ENCODE data around the gene ACTR3C.
"Not testable (repeated sequence)": the region's sequence is repeated elsewhere in the genome, so short reads cannot be mapped to it uniquely, and the experiment has no call there.

ACTR3C gene

DNA sequence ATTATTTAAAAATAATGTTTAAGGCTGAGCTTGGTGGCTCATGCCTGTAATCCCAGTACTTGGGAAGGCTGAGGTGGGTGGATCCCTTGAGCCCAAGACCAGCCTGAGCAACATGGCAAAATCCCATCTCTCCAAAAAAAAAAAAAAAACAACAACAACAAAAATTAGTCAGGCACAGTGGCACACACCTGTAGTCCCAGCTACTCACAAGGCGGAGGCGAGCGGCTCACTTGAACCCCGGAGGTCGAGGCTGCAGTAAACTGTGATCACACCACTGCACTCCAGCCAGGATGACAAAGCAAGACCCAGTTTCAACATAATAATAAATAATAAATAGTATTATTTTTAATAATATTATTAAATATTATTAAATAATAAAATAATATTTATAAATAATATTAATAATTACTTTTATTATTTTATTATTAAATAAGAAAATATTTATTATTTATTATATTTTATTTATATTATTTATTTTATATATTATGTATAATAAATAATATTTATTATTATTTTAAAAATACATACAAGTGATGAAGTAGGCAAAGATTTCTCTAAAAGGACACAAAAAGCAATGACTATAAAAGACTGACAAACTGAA lies 8.6 kb downstream of the ACTR3C start:
- Histone ChIP-seq H3K27ac (no peak overlapping the region), H3K27me3 (no peaks in the 10 kb centered on the region), H3K36me3 (no peaks in the 10 kb centered on the region), H3K4me3 (no peak overlapping the region), H3K4me1 (no peaks in the 10 kb centered on the region), H3K9me3 (no peaks in the 10 kb centered on the region)
- intact Hi-C loops (cut with DNase I; ENCODE audit: low total_unique reads): no loop called here
- no peak for DNase-seq
- TF ChIP-seq, protein P1, sequence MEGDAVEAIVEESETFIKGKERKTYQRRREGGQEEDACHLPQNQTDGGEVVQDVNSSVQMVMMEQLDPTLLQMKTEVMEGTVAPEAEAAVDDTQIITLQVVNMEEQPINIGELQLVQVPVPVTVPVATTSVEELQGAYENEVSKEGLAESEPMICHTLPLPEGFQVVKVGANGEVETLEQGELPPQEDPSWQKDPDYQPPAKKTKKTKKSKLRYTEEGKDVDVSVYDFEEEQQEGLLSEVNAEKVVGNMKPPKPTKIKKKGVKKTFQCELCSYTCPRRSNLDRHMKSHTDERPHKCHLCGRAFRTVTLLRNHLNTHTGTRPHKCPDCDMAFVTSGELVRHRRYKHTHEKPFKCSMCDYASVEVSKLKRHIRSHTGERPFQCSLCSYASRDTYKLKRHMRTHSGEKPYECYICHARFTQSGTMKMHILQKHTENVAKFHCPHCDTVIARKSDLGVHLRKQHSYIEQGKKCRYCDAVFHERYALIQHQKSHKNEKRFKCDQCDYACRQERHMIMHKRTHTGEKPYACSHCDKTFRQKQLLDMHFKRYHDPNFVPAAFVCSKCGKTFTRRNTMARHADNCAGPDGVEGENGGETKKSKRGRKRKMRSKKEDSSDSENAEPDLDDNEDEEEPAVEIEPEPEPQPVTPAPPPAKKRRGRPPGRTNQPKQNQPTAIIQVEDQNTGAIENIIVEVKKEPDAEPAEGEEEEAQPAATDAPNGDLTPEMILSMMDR (IDR thresholded peaks at IDR 0.05): no peak

DNA sequence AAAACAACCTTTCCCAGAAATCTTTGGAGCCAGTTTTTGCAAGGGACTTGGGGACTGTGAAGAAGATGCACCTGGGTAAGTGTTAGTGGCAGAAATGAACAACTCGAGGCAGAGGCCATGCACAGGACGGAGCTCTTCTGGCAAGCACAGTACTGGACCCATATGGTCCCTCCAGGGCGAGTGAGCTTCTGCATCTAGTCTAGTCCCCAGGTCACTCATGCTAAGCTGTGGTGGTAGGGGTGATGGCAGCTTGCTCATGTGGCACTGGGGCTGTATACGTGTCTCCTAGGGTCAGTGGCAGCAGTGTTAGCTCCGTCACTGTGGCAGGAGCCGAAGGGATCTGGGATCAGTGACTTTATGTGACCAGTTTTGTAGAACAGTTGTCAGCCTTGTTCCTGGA lies 9.5 kb downstream of the ACTR3C start:
- TF ChIP-seq, protein P1 (IDR thresholded peaks at IDR 0.05): no peak
- no peak for DNase-seq
- Histone ChIP-seq H3K4me1 (no peaks in the 10 kb centered on the region), H3K27ac (no peak overlapping the region), H3K4me3 (no peak overlapping the region), H3K36me3 (no peaks in the 10 kb centered on the region), H3K9me3 (no peaks in the 10 kb centered on the region), H3K27me3 (no peaks in the 10 kb centered on the region)
- intact Hi-C loops (cut with DNase I; ENCODE audit: low total_unique reads): no loop called here

DNA sequence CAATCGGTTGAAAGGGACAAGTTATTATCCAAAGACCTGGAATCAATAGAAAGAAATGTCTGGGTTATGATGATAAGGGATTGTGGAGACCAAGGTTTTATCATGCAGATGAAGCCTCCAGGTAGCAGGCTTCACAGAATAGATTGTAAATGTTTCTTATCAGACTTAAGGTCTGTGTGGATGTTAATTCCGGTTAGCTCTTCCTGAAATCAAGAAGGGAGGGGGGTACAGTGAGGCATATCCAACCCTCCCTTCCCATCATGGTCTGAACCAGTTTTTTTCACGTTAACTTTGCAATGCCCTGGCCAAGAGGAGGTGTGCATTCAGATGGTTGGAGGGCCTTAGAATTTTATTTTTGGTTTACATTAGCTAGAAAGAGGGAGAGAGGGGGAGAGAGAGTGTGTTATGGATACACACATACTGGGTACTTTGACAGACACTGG lies 10.0 kb downstream of the ACTR3C start:
- no peak for DNase-seq
- no peaks in the 10 kb centered on the region for H3K4me1 ChIP-seq
- no peaks in the 10 kb centered on the region for H3K27me3 ChIP-seq
- intact Hi-C loops (cut with DNase I; ENCODE audit: low total_unique reads): no loop called here
- H3K4me3 ChIP-seq: no peak overlapping the region
- TF ChIP-seq, protein P1 (IDR thresholded peaks at IDR 0.05): no peak
- H3K27ac ChIP-seq: no peak overlapping the region
- no peaks in the 10 kb centered on the region for H3K36me3 ChIP-seq
- no peaks in the 10 kb centered on the region for H3K9me3 ChIP-seq

DNA sequence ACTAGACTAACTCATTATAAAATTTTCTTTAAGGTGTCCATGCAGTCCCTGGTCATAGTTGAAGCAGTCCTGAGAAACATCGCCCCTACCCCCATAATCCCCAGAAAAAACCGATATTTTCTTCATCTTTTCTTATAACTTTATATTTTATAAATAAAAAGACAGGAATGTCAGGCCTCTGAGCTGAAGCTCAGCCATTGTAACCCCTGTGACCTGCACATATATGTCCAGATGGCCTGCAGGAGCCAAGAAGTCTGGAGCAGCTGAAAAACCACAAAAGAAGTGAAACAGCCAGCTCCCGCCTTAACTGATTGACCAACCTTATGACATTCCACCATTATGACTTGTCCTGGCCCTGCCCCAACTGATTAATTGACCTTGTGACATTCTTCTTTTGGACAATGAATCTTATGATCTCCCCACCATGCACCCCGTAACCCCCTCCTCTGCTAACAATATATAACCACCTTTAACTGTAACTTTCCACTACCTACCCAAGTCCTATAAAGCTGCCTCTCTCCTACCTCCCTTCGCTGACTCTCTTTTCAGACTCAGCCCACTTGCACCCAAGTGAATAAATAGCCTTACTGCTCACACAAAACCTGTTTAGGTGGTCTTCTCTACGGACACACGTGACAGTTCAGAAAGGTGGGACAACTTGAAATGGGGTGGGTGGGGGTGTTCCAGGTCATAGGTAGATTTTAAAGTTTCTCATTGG lies 10.5 kb downstream of the ACTR3C start:
- DNase-seq; H3K4me1 ChIP-seq; H3K4me3 ChIP-seq; H3K27me3 ChIP-seq; intact Hi-C loops (cut with DNase I; ENCODE audit: low total_unique reads); H3K9me3 ChIP-seq; H3K27ac ChIP-seq; H3K36me3 ChIP-seq: not testable (repeated sequence)

DNA sequence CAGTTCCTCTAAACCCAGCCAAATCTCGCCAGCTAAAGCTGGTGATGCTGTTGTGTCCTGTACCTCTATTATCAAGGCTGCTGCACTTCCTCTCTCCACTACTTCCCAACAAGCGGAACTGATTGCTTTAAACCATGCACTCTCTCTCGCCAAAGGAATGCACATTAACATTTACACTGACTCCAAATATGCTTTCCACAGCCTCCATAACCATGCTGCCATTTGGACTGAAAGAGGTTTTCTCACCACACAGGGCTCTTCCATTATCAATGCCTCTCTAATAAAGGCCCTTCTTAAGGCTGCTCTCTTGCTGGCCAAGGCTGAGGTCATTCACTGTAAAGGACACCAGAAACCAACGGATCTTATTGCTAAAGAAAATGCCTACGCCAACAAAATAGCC lies 11.6 kb downstream of the ACTR3C start:
- Histone ChIP-seq H3K4me1 (no peaks in the 10 kb centered on the region), H3K36me3 (no peaks in the 10 kb centered on the region), H3K4me3 (no peak overlapping the region), H3K9me3 (no peaks in the 10 kb centered on the region), H3K27ac (no peak overlapping the region), H3K27me3 (no peaks in the 10 kb centered on the region)
- no peak for DNase-seq
- intact Hi-C loops (cut with DNase I; ENCODE audit: low total_unique reads): no loop called here
- TF ChIP-seq, protein P1 (IDR thresholded peaks at IDR 0.05): no peak

DNA sequence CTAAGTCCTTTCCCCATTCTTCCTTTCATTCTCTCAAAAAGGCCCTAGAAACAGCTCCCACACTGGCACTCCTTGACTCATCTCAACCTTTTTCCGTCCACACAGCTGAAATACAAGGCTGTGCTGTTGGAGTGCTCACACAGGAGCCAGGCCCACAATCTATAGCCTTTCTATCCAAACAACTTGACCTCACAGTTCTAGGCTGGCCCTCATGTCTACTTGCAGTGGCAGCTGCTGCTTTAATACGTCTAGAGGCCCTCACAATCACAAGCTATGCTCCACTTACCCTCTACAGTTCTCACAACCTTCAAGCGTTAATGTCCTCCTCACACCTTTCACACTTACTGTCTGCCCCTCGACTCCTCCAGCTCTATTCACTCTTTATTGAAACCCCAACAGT lies 12.2 kb downstream of the ACTR3C start:
- Histone ChIP-seq H3K27me3 (no peaks in the 10 kb centered on the region), H3K27ac (no peak overlapping the region), H3K4me3 (no peak overlapping the region), H3K4me1 (no peaks in the 10 kb centered on the region), H3K9me3 (no peaks in the 10 kb centered on the region), H3K36me3 (no peaks in the 10 kb centered on the region)
- intact Hi-C loops (cut with DNase I; ENCODE audit: low total_unique reads): no loop called here
- TF ChIP-seq, protein P1 (IDR thresholded peaks at IDR 0.05): no peak
- no peak for DNase-seq

Data from tibial artery (tissue), 4 donors.